Mesenchymal stem cell (in vitro differentiated cells and primary cell): Measurements from ENCODE around the gene HDAC4.

Experiments used
- DNase-seq: peaks from one replicate; pipeline ENCODE4 v3.0.0-alpha.2; 2013
- H2AFZ ChIP-seq: one replicate; pipeline ENCODE4 v1.6.1; 2013; ENCODE audit warnings: low read depth, mild to moderate bottlenecking, control low read depth, inconsistent platforms, low read length, moderate library complexity
- H2AK5ac ChIP-seq: 2 replicates; pipeline ENCODE4 v1.6.1; 2013; ENCODE audit warnings: low read length, moderate library complexity, mild to moderate bottlenecking, inconsistent platforms; ENCODE audit not compliant: severe bottlenecking
- H2BK120ac ChIP-seq: one replicate; pipeline ENCODE4 v1.6.1; 2013; ENCODE audit warnings: low read depth, mild to moderate bottlenecking, inconsistent platforms, low read length, moderate library complexity
- H2BK12ac ChIP-seq, 2 experiments: one replicate each; pipeline ENCODE4 v1.6.1; 2013; ENCODE audit warnings: inconsistent platforms in 2 of 2, low read length in 2 of 2, mild to moderate bottlenecking in 2 of 2, moderate library complexity in 2 of 2, control low read depth in 1 of 2
- H2BK15ac ChIP-seq: one replicate; pipeline ENCODE4 v1.6.1; 2013; ENCODE audit warnings: mild to moderate bottlenecking, low read depth, inconsistent platforms; ENCODE audit not compliant: poor library complexity, severe bottlenecking
- H2BK5ac ChIP-seq: 2 replicates; pipeline ENCODE4 v1.6.1; 2013; ENCODE audit warnings: low read depth, mild to moderate bottlenecking, low read length, control low read depth, inconsistent platforms; ENCODE audit not compliant: poor library complexity, severe bottlenecking
- H3K14ac ChIP-seq, 2 experiments: one replicate each; pipeline ENCODE4 v1.6.1; 2013; ENCODE audit warnings: inconsistent platforms in 2 of 2, low read length in 2 of 2, control low read depth in 1 of 2, mild to moderate bottlenecking in 1 of 2, moderate library complexity in 1 of 2
- H3K18ac ChIP-seq, 2 experiments: one replicate each; pipeline ENCODE4 v1.6.1; 2013; ENCODE audit warnings: inconsistent platforms in 2 of 2, low read length in 2 of 2, control low read depth in 1 of 2, low read depth in 1 of 2, mild to moderate bottlenecking in 1 of 2
- H3K23ac ChIP-seq, 2 experiments: one replicate each; pipeline ENCODE4 v1.6.1; 2013; ENCODE audit warnings: inconsistent platforms in 2 of 2, low read length in 2 of 2, mild to moderate bottlenecking in 2 of 2, moderate library complexity in 2 of 2, control low read depth in 1 of 2
- H3K27ac ChIP-seq: 2 replicates; pipeline ENCODE4 v1.5.1; 2013; ENCODE audit warnings: mild to moderate bottlenecking, moderate library complexity, low read length, control low read depth, inconsistent platforms; ENCODE audit not compliant: poor library complexity, severe bottlenecking
- H3K27me3 ChIP-seq, 2 experiments: 2 replicates each; pipeline versions ENCODE4 v1.6.1 to v1.7.0; 2013; ENCODE audit warnings: low read length in 2 of 2, mild to moderate bottlenecking in 2 of 2, moderate library complexity in 2 of 2, control low read depth in 1 of 2, inconsistent platforms in 1 of 2; ENCODE audit not compliant: control insufficient read depth in 1 of 2, insufficient read depth in 1 of 2
- H3K36me3 ChIP-seq, 2 experiments: 2 replicates each; pipeline versions ENCODE4 v1.6.1 to v1.7.0; 2013; ENCODE audit warnings: low read length in 2 of 2, control low read depth in 1 of 2, inconsistent platforms in 1 of 2, low read depth in 1 of 2, mild to moderate bottlenecking in 1 of 2; ENCODE audit not compliant: insufficient read depth in 2 of 2, control insufficient read depth in 1 of 2
- H3K4ac ChIP-seq, 2 experiments: one replicate each; pipeline ENCODE4 v1.6.1; 2013; ENCODE audit warnings: inconsistent platforms in 2 of 2, low read length in 2 of 2, mild to moderate bottlenecking in 2 of 2, moderate library complexity in 2 of 2, control low read depth in 1 of 2, low read depth in 1 of 2
- H3K4me1 ChIP-seq: 2 replicates; pipeline ENCODE4 v1.6.1; 2013; ENCODE audit warnings: low read depth, low read length, control low read depth; ENCODE audit not compliant: control insufficient read depth, insufficient read depth
- H3K4me2 ChIP-seq: 2 replicates; pipeline ENCODE4 v1.6.1; 2013; ENCODE audit warnings: low read length, mild to moderate bottlenecking, inconsistent platforms; ENCODE audit not compliant: poor library complexity, severe bottlenecking
- H3K4me3 ChIP-seq, 2 experiments: 2 replicates each; pipeline versions ENCODE4 v1.5.1 to v1.7.0; 2013; ENCODE audit warnings: low read length in 2 of 2, mild to moderate bottlenecking in 2 of 2, control low read depth in 1 of 2, low read depth in 1 of 2; ENCODE audit not compliant: insufficient read depth in 1 of 2
- H3K79me1 ChIP-seq: replicated peaks from 2 replicates; pipeline ENCODE4 v1.6.1; 2013; ENCODE audit warnings: mild to moderate bottlenecking, control low read depth, low read length, inconsistent platforms; ENCODE audit not compliant: poor library complexity, severe bottlenecking
- H3K9ac ChIP-seq: 2 replicates; pipeline ENCODE4 v1.7.0; 2013; ENCODE audit warnings: mild to moderate bottlenecking, low read length, moderate library complexity
- H3K9me3 ChIP-seq: 2 replicates; pipeline ENCODE4 v1.7.0; 2013; ENCODE audit warnings: mild to moderate bottlenecking, low read length; ENCODE audit not compliant: control insufficient read depth
- H4K8ac ChIP-seq: one replicate; pipeline ENCODE4 v1.6.1; 2013; ENCODE audit warnings: inconsistent platforms, mild to moderate bottlenecking, low read length, moderate library complexity
- H4K91ac ChIP-seq: one replicate; pipeline ENCODE4 v1.6.1; 2013; ENCODE audit warnings: mild to moderate bottlenecking, low read length, inconsistent platforms
- WGBS: methylation state at CpG from one replicate; pipeline ENCODE4 v1.1.7; 2013; ENCODE audit warnings: mixed read lengths; 5-methylcytosine and 5-hydroxymethylcytosine counted together

The HDAC4 gene

GRCh38 chr2:239225871-239226561 is 174.8 kb downstream of the HDAC4 start:
- H2BK120ac ChIP-seq, result peak overlapping the region; percentile 95
- no peak overlapping the region for H2BK5ac ChIP-seq
- DNase-seq, result peak; percentile 88
- no peaks in the 10 kb centered on the region for H3K9me3 ChIP-seq
- H2BK15ac ChIP-seq, result peak overlapping the region; percentile 91
- H2AFZ ChIP-seq, result no peak overlapping the region
- H3K4me3 ChIP-seq, result peak overlapping the region in 1 of 2 experiments; percentile 43
- H3K18ac ChIP-seq, result peak overlapping the region; percentile 15 to 85
- H3K36me3 ChIP-seq, result peaks cover 0 to 3% of the 10 kb centered on the region in 2 experiments
- H4K8ac ChIP-seq, result peak overlapping the region; percentile 63
- H3K4me1 ChIP-seq, result peaks cover 38% of the 10 kb centered on the region
- peak overlapping the region; percentile 95 for H4K91ac ChIP-seq
- no peak overlapping the region for H3K23ac ChIP-seq
- no peak overlapping the region for H3K4me2 ChIP-seq
- no peaks in the 10 kb centered on the region for H3K27me3 ChIP-seq
- H2AK5ac ChIP-seq, result peak overlapping the region; percentile 95
- peak overlapping the region in 1 of 2 experiments; percentile 19 for H3K14ac ChIP-seq
- peak overlapping the region; percentile 48 for H3K27ac ChIP-seq
- peak overlapping the region; percentile 79 for H3K9ac ChIP-seq
- WGBS, result 35% methylated on average over 12 of the region's 13 CpGs
- H3K79me1 ChIP-seq, result peaks cover 43% of the 10 kb centered on the region
- H2BK12ac ChIP-seq, result peak overlapping the region; percentile 90 to 96
- peak overlapping the region in 1 of 2 experiments; percentile 56 for H3K4ac ChIP-seq

- Histone ChIP-seq H2BK15ac (peak overlapping the region; percentile 82), H4K91ac (peak overlapping the region; percentile 95), H3K4ac (peak overlapping the region; percentile 46 to 77), H2AFZ (no peak overlapping the region), H3K23ac (no peak overlapping the region), H3K14ac (peak overlapping the region in 1 of 2 experiments; percentile 19), H3K9ac (peak overlapping the region; percentile 79), H3K18ac (peak overlapping the region; percentile 61 to 85), H3K4me2 (no peak overlapping the region), H4K8ac (peak overlapping the region; percentile 35), H3K79me1 (peaks cover 45% of the 10 kb centered on the region), H2AK5ac (peak overlapping the region; percentile 95), H3K4me3 (peak overlapping the region in 1 of 2 experiments; percentile 43), H2BK120ac (peak overlapping the region; percentile 79), H3K36me3 (peaks cover 0 to 3% of the 10 kb centered on the region in 2 experiments), H2BK12ac (peak overlapping the region; percentile 90 to 96), H3K27me3 (no peaks in the 10 kb centered on the region), H2BK5ac (no peak overlapping the region), H3K9me3 (no peaks in the 10 kb centered on the region), H3K27ac (peak overlapping the region; percentile 27), H3K4me1 (peaks cover 41% of the 10 kb centered on the region)
- no peak for DNase-seq
- 93% methylated on average over 13 of the region's 13 CpGs for WGBS
Observed at GRCh38 chr2:239225371-239225851, 175.4 kb downstream of the HDAC4 start.

DNA sequence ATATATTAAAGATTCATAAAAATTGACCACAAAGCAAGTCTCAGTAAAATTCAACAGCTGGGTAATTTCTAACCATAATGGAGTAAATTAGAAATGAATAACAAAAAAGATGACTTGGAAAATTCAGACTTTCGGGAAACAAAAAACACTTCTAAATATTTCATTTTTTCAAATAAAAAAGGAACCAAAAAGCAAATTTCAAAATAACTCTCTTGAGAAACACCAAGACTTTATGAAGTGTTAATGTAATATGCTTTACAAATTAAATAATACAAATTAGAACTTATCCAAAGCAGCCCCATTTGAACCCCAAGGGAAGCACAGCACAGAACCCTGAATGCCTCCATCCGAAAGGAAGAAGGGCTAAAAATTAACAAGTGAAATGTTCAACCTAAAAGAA is 175.9 kb downstream of the HDAC4 start:
- Histone ChIP-seq H3K27ac (no peak overlapping the region), H3K23ac (no peak overlapping the region), H2BK15ac (no peak overlapping the region), H3K18ac (no peak overlapping the region), H2AK5ac (peak overlapping the region; percentile 95), H3K9me3 (no peaks in the 10 kb centered on the region), H3K4me3 (no peak overlapping the region), H4K8ac (no peak overlapping the region), H3K14ac (no peak overlapping the region), H3K4me1 (peaks cover 41% of the 10 kb centered on the region), H3K9ac (peak overlapping the region; percentile 79), H2AFZ (no peak overlapping the region), H3K27me3 (no peaks in the 10 kb centered on the region), H4K91ac (no peak overlapping the region), H3K79me1 (peaks cover 44% of the 10 kb centered on the region), H3K4ac (no peak overlapping the region), H3K4me2 (no peak overlapping the region), H2BK120ac (no peak overlapping the region), H3K36me3 (peaks cover 0 to 3% of the 10 kb centered on the region in 2 experiments), H2BK5ac (no peak overlapping the region), H2BK12ac (no peak overlapping the region)
- DNase-seq, result no peak
- WGBS, result 100% methylated on average over 1 of the region's 2 CpGs

- Histone ChIP-seq H3K9me3 (no peaks in the 10 kb centered on the region), H3K4me2 (no peak overlapping the region), H4K91ac (peak overlapping the region; percentile 62), H2BK15ac (peak overlapping the region; percentile 80), H3K79me1 (peaks cover 45% of the 10 kb centered on the region), H3K23ac (no peak overlapping the region), H2BK12ac (no peak overlapping the region), H3K4me1 (peaks cover 41% of the 10 kb centered on the region), H3K27ac (no peak overlapping the region), H3K36me3 (peaks cover 0 to 3% of the 10 kb centered on the region in 2 experiments), H3K18ac (peak overlapping the region in 1 of 2 experiments; percentile 52), H2BK5ac (no peak overlapping the region), H3K4ac (peak overlapping the region in 1 of 2 experiments; percentile 25), H2AK5ac (peak overlapping the region; percentile 6), H3K14ac (no peak overlapping the region), H4K8ac (peak overlapping the region; percentile 59), H3K9ac (peak overlapping the region; percentile 47), H3K4me3 (no peak overlapping the region), H2AFZ (no peak overlapping the region), H2BK120ac (no peak overlapping the region), H3K27me3 (no peaks in the 10 kb centered on the region)
- no peak for DNase-seq
- whole genome bisulfite sequencing, result 93% methylated on average over 13 of the region's 13 CpGs
Observed at GRCh38 chr2:239224199-239224570, 176.6 kb downstream of the HDAC4 start.
